NB4 (cell line): ENCODE data around the gene MET.

ENCODE experiments used
- CTCF ChIP-seq: IDR thresholded peaks from one replicate; pipeline ENCODE4 v1.5.1; 2012; ENCODE audit warnings: low read depth, low read length
- POLR2A ChIP-seq: IDR thresholded peaks from 2 replicates; pipeline ENCODE4 v1.6.1; 2011; ENCODE audit warnings: mild to moderate bottlenecking; ENCODE audit not compliant: insufficient read length; ENCODE audit errors: extremely low read depth
- TF ChIP-seq, protein P1 (sequence below): IDR thresholded peaks from 2 replicates; pipeline ENCODE4 v1.6.1; 2011; ENCODE audit warnings: low read depth, low read length

- TF ChIP-seq CTCF (no peak), POLR2A (no peak)
- TF ChIP-seq, protein P1, sequence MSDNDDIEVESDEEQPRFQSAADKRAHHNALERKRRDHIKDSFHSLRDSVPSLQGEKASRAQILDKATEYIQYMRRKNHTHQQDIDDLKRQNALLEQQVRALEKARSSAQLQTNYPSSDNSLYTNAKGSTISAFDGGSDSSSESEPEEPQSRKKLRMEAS, result no peak
Observed at GRCh38 chr7:116753130-116753529, 81.1 kb downstream of the MET start.
